HG03108 (cell line): ENCODE measurements around the gene GCSAM.
"Not testable (repeated sequence)": the region's sequence is repeated elsewhere in the genome, so short reads cannot be mapped to it uniquely, and the experiment has no call there.

Experiments
- ATAC-seq: cut with Tn5 transposase; IDR thresholded peaks from one replicate; pipeline ENCODE4 v1.9.1; 2021; ENCODE audit warnings: moderate library complexity; ENCODE audit not compliant: unreplicated experiment

Gene GCSAM

DNA sequence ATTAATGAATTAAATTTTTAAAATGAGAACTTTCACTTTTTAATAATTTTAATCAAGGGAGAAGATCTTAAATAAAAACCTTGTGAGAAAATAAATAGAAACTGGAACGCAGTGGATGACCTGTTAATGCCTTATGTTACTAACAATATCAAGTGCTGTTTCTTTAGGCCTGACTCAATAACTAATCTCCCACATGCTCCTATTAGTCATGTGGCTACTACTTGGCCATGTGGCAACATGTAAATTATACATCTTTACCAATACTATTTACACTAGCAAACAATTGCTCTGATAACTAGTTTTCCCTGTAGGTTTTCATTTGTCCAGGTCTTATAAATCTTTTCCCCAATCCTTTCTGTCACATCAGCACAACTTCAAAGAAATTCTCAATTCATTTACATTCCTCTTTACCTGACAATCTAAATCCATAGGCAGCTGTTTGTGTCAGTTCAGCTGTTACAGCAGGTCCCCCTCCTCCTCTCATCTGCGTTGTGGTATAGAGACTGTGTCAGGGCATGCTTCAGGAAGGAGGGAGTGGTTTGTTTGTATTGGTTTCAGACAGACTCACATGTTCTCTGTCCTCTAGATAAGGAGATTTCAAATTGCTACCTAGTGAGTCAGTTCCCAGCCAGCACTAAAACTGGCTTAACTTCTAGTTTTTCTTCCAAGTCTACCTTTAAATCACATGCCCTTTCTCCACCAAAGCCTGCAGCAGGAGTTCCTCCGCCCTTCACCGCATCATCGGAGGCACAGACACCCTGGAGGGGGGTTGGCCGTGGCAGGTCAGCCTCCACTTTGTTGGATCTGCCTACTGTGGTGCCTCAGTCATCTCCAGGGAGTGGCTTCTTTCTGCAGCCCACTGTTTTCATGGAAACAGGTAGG is 58.2 kb downstream of the GCSAM start:
- no peak for ATAC-seq

DNA sequence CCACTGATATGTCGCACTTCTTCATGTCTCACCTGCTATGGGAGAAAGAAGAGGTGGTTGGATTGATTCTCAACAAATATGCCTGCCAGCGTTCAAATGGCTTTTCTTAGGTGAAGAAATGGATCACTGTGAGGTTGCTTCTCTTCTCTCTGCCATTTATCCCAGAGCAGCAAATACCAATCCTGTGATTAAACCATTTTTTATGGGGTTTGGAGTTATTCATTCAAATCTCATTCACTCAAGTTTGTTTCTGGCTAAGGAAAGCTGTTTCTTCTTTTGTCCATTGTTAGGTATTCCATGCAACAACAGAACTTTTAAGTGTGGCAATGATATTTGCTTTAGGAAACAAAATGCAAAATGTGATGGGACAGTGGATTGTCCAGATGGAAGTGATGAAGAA is 59.0 kb downstream of the GCSAM start:
- ATAC-seq: no peak

DNA sequence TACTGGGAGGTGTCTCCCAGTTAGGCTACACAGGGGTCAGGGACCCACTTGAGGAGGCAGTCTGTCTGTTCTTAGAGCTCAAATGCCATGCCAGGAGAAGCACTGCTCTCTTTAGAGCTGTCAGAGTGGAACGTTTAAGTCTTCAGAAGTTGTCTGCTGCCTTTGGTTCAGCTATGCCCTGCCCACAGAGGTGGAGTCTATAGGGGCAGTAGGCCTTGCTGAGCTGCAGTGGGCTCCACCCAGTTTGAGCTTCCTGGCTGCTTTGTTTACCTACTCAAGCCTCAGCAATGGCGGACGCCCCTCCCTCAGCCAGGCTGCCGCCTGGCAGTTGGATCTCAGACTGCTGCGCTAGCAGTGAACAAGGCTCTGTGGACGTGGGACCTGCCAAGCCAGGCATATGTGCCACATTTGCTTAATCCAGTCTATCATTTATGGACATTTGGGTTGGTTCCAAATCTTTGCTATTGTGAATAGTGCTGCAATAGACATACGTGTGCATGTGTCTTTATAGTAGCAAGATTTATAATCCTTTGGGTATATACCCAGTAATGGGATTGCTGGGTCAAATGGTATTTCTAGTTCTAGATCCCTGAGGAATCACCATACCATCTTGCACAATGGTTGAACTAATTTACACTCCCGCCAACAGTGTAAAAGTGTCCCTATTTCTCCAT is 60.5 kb downstream of the GCSAM start:
- not testable (repeated sequence) for ATAC-seq
